Measurements from ENCODE around the gene DENND6A.
"Not testable (repeated sequence)": the region's sequence is repeated elsewhere in the genome, so short reads cannot be mapped to it uniquely, and the experiment has no call there.

Gene DENND6A

DNA sequence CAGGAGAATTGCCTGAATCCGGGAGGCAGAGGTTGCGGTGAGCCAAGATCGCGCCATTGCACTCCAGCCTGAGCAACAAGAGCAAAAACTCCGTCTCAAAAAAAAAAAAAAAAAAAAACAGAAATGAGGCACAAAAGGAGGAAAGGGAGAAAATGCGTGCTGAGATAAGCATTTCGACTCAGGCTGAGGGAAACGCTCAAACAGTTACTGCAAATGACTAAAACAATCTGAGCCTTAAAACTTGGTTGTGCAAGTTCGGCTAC lies 813 bp downstream of the DENND6A start:
- not testable (repeated sequence) for DNase-seq

DNA sequence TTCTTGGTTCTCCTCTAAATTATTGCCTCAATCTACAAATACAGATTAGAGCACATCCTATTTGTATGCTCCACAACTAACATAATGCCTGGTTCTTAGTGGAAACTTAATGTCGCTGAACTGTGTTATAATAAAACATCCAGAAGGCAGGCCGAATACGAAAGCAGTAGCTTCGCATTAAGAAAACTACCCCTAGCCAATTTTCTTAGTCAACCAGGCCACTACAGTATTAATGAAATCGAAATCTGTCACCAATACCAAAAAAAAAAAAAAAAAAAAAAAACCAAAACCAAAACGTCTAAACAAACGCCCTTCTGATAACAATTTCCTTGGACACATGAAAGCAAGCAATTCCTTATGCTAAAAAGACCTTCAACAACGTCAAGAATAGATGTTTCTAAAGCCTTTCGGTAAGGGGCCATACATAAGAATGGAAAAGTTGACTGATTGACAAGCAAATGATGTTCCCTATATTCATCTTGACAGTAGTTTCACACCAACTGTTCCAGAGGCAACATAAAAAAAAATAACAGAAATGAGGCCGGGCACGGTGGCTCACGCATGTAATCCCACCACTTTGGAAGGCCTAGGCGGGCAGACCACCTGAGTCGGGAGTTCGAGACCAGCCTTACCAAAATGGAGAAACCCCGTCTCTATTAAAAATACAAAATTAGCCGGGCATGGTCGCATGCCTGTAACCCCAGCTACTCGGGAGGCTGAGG lies 1.3 kb downstream of the DENND6A start:
- DNase-seq = no peak

DNA sequence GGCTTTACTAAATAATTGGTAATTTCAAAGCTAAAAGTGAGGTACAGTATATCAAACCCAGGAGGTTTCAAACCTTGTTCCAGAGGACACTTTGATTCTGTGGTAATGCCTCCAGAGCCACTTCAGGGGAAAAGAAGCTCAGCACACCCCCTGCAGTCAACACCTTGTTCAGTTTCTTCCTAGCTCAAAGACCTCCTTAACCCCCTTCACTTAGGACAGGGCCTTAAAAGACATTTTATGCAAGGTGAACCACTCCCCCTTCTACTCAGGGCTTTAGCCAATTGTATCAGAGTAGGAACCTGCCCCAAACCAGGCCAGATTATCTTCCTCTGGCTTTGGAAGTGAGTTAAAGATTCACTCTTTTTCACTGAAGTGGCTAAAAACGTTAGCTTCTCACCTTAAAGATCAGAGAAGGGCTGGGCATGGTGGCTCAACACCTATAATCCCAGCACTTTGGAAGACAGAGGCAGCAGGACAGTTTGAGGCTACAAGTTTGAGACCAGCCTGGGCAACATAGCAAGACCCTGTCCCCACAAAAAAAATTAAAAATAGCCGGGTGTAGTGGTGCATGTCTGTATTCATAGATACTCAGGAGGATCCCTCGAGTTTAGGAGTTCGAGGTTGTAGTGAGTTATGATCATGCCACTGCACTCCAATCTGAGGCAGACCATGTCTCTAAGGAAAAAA lies 3.4 kb downstream of the DENND6A start:
- DNase-seq = no peak

DNA sequence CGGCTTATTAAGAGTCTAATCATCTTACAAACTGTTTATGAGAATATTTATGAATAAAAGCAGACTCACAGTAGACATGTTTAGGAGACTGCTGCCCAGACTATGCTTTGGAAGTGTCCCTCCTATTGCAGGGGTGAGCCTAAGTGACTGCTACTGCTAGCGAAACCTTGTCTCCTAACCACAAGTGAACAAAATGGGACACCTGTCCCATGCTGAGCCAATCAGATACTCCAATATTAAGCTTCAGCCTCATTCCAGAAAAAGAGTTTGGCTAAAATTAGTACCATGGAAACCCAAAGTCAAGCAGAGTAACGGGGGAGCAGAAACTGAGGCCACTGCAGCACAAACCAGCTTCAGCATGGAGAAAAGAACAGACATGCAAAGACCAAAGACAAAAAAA lies 4.6 kb downstream of the DENND6A start:
- DNase-seq = no peak

DNA sequence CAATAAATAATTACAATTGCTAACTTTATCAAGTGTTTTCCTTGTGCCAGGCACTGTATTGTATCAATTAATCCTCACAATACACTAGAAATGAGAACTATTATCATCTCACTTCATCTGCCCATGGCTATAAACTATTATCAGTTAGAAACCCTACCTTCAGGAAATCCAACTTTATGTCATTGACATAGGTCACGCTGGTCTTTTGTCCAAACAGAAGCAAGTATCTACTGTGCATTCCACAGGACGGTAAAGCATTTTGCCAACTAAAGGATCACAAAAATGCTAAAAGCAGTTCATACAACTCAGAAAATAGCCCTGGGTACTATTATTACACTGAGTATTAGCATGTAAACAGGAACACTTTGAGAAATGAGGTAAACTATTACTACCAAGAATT lies 9.6 kb downstream of the DENND6A start:
- no peak for DNase-seq

DNA sequence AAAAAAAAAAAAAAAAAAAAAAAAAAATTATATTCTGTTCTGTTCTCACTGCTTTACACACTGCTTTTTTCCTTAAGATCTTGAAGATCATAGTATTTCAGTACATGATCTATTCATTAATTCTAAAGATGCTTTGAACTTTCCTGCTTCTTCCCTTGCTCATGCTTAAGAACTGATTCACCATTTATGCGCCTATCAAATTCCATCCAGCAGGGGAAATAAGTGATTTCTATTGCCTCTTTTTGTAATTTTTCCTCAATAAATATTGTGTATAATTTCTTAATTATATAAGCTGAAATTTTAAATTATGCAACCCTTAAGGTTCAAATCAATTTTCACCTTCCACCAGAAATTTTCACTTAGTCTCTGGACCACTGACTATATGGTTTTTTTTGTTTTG lies 10.6 kb downstream of the DENND6A start:
- DNase-seq = no peak

DNA sequence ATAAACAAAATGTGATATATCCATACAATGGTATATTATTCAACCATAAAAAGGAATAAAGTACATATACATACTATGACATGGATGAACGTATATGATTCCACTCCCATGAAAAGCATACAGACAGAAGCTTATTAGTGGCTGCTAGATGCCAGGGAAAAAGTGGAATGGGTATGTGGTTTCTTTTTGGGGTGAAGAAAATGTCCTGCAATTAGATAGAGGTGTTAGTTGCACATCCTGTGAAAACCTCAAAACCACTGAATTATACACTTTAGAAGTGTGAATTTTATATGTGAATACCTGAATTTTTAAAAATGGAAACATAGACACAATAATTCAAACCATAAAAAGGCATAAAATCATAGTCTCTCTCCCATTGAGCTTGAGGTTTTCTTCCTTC lies 11.2 kb downstream of the DENND6A start:
- DNase-seq = no peak

DNA sequence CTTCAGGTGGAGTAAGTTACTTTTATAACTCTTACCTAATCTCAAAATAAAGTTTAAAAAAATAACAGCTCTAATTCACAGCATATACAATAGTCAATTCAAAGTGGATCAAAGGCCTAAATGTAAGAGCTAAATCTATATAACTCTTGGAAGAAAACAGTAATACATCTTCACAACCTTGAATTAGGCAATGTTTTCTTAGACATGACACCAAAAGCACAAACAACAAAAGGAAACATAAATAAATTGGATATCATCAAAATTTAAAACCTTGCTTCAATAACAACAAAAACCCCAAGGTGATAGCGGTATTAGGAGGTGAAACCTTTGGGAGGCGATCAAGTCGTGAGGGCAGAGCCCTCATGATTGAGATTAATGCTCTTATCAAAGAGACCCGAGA lies 12.8 kb downstream of the DENND6A start:
- DNase-seq = no peak

DNA sequence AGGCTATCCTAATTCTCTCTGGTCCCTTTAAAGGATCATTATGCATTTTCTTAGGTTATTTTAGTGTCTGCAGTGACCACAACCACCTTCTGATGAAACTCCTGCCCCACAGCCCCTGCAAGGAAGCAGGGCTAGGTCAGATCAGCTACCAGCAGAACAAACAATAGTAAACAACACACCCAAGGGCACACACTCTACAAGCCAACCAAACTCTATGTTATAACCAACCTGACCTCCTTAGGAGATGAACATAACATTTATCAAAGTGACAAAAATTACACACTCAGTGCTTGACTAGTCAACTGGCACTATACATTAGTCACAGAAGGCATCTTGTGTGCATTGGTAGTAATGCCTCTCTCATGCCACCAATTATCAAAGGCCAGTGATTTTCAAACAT lies 17.3 kb downstream of the DENND6A start:
- no peak for DNase-seq

DNA sequence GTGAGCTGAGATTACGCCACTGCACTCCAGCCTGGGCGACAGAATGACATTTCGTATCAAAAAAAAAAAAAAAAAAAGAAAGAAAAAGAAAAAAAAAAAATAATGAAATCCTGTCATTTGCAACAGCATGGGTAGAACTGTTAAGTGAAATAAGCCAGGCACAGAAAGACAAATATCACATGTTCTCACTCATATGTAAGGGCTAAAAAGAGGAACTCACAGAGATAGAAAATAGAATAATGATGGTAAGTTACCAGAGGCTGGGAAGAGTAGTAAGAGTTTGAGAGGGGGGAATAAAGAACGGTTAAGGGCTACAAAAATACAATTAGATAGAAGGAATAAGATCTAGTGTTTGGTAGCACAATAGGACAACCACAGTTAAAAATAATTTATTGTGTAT lies 19.7 kb downstream of the DENND6A start:
- DNase-seq = no peak

DNA sequence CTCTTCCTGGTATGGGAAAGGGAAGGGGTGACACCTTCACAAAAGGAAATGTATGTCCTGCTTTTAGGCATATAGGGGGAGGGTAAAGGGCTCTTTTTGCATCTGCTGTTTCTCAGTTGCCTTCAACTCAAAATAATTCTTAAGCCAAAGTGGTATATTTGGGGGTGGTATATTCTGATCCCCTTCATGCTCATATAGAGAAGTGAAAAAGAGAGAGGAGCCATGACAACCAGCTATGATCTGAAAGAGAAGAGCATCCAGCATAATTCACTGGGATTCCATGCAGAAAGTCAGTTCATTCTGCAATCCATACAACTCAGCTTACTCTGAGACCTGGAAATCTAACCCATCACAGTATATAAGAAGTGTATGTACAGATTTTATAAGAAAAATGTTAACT lies 22.3 kb downstream of the DENND6A start:
- no peak for DNase-seq

DNA sequence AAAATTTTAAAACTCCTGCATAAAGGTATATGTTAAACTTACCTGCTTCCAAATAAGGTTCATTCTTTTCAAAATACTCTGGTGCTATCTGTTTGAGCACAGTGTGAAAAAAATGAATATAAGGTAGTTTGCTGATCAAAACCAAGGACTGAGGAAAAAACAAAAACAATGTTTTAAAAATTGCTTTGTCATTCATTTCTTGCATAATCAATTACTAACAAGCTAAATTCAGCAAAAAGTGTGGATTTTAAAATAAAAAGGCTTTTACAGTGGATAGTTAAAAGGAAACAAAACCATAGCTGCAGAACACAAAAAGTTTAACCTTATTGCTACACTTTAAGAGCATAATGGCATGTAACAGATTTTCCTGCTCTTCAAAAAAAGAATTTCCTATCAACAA lies 31.5 kb downstream of the DENND6A start:
- DNase-seq = no peak

DNA sequence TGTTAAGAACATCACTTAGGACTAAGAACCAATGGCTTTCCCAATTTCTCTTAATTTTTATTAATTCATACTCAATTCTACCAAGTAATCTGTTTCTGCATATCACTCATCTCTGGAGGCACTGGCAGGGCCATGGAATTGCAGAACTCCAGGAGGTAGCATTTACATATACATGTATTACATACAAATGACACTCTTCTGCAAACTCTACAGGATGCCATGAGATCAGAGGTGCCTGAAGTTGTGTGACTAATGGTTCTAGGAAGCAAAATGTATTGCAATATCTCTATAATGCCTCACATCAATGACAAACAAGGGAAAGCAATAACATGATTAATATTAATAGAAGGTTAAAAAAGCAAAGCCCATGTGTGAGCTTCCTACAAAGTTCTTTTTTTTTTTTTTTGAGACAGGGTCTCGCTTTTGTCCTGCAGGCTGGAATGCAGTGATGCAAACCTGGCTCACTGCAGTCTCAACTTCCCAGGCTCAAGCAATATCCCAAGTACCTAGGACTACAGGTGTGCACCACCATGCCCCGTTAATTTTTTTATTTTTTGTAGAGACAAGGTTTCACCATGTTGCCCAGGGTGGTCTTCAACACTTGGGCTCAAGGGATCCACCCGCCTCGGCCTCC lies 33.0 kb downstream of the DENND6A start:
- no peak for DNase-seq

DNA sequence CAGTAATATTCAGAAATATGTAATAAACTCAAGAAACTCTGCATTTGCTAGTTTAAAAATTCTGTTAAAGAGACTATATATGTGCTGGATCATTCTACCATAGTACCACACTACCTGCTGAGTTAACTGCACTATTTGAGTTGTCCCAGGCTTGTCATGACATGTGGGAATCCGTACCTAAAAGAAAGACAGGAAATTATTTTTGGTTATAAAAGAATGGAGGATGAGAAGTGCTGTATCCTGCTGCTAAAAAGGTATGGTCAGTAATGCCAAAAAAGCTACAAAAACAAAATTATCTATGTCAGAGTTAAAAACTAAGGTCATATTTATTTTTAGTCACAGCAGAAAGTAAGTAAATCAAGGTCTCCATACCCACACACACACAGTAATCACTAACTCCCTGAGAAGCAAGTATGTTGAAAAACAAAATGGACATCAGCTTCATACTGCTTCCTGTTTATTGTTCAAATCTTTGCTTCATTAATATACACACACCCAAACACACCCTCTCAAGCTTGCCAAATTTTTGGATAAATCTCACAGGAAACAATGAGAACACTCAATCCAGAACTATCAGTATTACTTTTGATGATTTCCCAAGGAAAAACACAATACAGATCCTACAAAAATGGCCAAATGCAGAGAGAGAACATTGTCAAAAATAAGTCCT lies 33.7 kb downstream of the DENND6A start:
- no peak for DNase-seq

DNA sequence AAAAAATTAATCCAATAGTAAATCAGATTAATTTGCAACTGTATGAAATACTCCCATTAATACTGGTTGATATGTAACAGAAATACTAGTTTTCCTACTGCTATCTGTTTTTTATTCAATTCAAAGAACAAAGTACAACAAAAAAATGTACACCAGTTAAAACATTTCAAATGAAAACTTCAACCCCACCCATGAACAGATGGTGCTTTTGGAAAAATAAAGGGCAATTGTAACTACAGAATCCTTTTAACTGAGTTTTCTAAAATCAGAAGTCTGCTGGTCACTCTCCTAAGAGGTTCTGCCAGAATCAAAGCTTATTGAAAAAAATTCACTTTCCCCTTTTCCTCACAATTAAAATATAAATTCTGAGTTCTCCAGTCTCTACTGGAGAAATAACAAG lies 34.3 kb downstream of the DENND6A start:
- DNase-seq = no peak

DNA sequence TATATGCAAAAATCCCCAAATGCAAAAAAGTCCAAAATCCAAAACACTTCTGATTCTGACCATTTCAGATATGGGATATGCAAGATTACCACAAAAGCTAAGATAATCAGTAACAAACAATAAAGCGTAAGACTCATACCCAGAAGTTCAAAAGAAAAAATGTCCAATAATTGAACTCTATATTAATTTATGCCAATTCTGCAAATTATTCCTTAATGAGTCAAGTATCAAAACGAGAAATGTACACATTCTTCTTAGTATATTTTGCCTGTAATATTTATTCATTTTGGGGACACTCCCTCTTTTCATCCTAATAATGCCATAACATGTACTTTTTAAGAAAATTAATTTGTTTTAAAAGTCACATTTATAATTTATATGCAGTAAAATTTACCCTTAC lies 37.1 kb downstream of the DENND6A start:
- no peak for DNase-seq

DNA sequence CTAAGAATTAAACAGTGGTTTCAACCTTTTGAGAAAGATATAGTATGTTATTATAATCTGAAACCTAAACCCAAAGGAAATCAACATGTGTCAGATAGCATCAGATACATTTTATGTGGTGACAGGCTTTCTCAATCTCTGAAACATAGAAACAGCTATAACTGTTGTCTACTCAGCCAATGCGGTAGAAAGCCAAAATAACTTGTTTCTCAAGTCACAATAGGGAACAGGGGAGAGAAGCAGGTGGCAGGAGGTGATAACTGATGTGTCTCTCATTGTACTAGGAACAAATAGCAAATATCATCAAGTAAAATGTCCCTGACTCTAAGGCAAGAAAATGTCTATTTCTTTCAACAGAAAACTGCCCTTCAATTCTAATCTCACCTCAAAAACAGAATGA lies 38.6 kb downstream of the DENND6A start:
- no peak for DNase-seq

DNA sequence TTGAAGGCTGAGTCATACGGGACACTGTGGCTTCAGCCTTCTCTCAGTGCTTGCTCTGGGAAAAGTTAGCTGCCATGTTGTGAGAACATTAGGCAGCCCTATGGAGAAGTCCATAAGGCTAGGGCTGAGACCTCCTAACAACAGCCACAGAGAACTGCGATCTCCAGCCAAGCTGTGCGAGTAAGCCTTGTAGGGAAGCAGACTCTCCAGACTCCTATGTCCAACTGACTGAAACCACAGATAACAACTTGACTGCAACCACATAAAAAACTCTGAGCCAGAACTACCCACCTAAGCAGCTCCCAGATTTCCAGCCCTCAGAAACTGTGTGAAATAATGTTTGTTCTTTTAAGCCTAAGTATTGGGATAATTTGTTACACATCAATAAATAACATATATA lies 40.7 kb downstream of the DENND6A start:
- DNase-seq = no peak

DNA sequence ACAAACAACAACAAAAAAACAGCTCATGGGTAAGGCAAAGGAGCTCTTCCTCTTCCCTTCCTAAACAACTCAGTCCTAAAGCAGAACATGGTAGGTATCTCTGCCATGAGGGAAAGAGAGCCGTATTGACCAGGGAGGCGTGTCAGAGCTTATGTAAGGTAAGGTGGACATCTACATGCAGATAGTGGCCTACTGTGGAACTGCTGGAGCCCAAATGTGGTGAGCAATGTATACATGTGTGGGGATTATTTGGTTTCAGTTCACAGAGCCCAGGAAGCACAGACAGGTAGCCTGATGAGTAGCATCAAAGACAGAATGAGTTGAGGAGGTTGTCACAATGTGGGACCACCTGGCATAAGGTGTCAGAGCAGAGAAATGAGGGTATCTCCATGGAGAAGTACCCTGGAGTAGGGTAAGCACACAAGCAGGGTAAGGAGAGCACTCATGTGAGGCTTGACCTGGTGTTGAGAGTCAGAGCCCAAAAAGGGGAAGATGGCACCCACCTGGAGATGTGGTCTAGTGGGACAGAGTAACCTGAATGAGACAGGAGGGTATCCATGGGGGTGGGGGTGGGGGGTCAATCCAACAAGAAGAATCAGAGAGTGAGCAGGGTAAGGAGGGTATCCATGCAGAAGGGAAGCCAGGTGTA lies 45.5 kb downstream of the DENND6A start:
- DNase-seq = no peak

DNA sequence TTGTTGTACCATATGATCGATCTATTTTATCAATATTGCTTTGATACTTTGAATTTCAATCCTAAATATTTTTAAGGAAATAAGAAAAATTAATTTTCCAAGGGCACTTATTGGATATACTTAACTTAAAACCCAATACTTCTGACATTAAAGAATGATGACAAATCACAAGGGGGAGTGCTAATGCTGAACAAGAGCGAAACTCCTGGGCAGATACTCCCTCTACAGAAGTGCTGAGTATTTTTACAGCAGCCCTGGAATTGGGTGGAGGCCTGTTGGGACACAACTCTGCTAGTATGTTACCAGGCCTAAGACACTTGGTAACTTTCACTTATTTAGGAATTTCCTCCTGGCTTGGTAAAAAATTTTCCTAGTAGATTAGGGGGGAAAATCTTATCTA lies 46.2 kb downstream of the DENND6A start:
- DNase-seq = no peak

DNA sequence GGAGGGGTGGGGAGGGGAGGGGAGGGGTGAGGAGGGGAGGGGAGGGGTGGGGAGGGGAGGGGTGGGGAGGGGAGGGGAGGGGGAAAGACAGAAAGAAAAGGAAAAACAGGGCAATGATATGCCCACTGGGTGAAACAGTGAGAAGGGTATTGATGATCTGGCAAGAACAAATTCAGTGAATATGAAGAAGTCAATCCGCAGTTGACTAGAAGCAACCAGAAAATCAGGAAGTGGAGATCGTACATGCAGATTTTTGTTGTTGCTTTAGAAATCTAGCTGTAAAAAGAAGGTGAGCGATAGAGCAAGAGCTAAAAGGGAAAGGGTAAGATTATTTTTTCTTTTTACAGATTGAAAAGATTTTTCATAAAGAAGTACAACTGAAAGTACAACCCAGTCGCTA lies 48.1 kb downstream of the DENND6A start:
- no peak for DNase-seq

DNA sequence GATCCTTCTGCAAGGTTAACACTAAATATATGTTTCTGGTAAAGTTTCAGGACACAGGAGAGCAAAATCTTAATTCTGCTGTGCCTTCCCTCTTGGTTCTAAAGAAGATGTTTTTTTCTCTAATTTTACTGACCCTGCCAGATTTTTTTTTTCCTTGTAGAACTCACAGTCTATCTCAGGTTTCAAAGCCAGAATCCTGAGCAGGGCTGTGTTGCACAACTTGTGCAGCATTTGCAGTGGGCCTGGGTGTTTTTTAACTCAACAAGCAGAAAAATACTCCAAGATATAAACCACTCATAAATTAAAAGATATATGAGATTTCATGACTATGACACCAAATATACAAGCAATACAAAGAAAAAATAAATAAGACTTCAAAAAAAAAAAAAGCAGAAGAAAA lies 55.5 kb downstream of the DENND6A start:
- DNase-seq = no peak

DNA sequence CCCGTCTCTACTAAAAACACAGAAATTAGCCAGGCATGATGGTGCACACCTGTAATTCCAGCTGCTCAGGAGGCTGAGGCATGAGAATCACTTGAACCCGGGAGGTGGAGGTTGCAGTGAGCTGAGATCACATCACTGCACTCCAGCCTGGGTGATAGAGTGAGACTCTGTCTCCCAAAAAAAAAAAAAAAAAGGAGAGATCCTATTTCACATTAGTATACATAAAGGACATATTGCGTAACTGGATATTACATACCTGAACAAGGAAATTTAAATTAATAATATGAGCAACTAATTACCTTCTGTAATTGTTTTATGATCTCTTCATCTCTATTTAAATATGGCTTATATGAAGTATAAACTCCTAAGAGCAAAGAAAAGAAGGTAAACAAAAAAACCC lies 58.6 kb downstream of the DENND6A start:
- not testable (repeated sequence) for DNase-seq

DNA sequence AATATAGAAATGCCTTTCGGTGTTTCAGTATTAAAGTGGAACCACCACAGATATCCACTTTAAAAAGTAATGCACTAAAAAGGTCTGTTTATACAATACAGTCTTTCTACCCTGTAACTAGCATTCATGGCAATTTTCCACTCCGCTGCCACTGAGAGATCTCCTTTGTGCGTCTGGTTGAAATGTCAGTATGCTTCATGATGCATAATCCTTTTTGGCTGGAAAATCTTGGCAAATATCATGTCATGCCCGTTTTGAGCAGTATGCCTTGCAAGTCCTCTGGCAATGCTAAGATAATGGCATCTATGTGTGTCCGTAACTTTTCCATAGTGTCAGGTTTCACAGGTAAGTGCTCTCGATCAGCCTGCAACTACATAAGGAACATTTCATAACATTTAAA lies 64.9 kb downstream of the DENND6A start:
- no peak for DNase-seq

Measured in CD4-positive, alpha-beta T cell treated with Interleukin-17A for 4 hours (primary cell).